Loucy (cell line): ENCODE results near the gene INTS2.
"Not testable (repeated sequence)": the region's sequence is repeated elsewhere in the genome, so short reads cannot be mapped to it uniquely, and the experiment has no call there.

Experiments
- CTCF ChIP-seq: fragments of 200-600 bp; sonication (generic); conservative IDR thresholded peaks from 2 replicates; pipeline ENCODE4 v1.5.1; 2014; ENCODE audit warnings: mild to moderate bottlenecking, antibody characterized with exemption, low read length
- EZH2phosphoT487 ChIP-seq: fragments of 200-600 bp; IDR thresholded peaks from 2 replicates; pipeline ENCODE4 v1.6.1; 2018; ENCODE audit warnings: antibody characterized with exemption, mild to moderate bottlenecking, moderate library complexity, borderline replicate concordance

- not testable (repeated sequence) for TF ChIP-seq CTCF, EZH2phosphoT487
These were observed 108.5 kb downstream of the INTS2 start for GRCh38 chr17:61819265-61819664.
